Pancreas (tissue), 10 donors: Measurements from ENCODE around the gene INHBB. TPM values are rescaled to one million over a fixed set of nuclear protein-coding genes. Genes with fewer than 3 reads are reported as not detected.

Experiments
- ATAC-seq, 4 donors: fragments of 200-7000 bp; cut with Tn5 transposase; one replicate each; pipeline versions ENCODE4 v1.8.0 to v1.9.1; 2020; ENCODE audit warnings: mild to moderate bottlenecking in 4 of 4, moderate library complexity in 4 of 4
- DNase-seq, 6 donors: peaks; one replicate each; pipeline ENCODE4 v3.0.0-alpha.2; 2020
- FAIRE-seq: peaks from 2 replicates; lab custom pipeline; 2012; peaks lifted over from hg19 to GRCh38; lab: Jason Lieb, UNC
- H3K27ac ChIP-seq, 4 donors: fragments of 200-600 bp; sonication (generic); 1 replicate in 3 of 4; 2 replicates in 1 of 4; pipeline versions ENCODE4 v1.5.0 to v1.8.0; 2020
- H3K27me3 ChIP-seq, 4 donors: fragments of 200-600 bp; one replicate each; pipeline ENCODE4 v1.8.0; 2021
- H3K36me3 ChIP-seq, 3 donors: fragments of 200-600 bp; sonication (generic) in 1 of 3; one replicate each; pipeline versions ENCODE4 v1.5.0 to v1.8.0; 2020 to 2021
- H3K4me1 ChIP-seq, 3 donors: fragments of 200-600 bp; one replicate each; pipeline ENCODE4 v1.8.0; 2021
- H3K4me3 ChIP-seq, 4 donors: fragments of 200-600 bp; sonication (generic) in 2 of 4; one replicate each; pipeline versions ENCODE4 v1.5.0 to v1.8.0; 2020 to 2021
- H3K9me3 ChIP-seq, 4 donors: fragments of 200-600 bp; one replicate each; pipeline ENCODE4 v1.8.0; 2021
- CTCF ChIP-seq, 4 donors: fragments of 200-600 bp; sonication (generic) in 3 of 4; IDR thresholded peaks; one replicate each; pipeline versions ENCODE4 v1.5.0 to v1.8.0; 2021; ENCODE audit warnings: antibody characterized with exemption in 4 of 4
- WGBS, 2 donors: extraction: QIAGEN DNeasy Blood & Tissue Kit; methylation state at CpG; one replicate each; pipeline ENCODE4 v1.1.7; 2013; 5-methylcytosine and 5-hydroxymethylcytosine counted together
- intact Hi-C, 3 donors: fragments of 100-400 bp; cut with DNase I; formaldehyde crosslinking; loops; one replicate each; pipeline versions ENCODE4 v1.11.1 to v1.14.2; 2022
- polyA plus RNA-seq, 2 donors: library from polyadenylated mRNA; stranded (reverse); fragments of 200-250 nt; gene quantifications; one replicate each; pipeline ENCODE4 v1.2.3, GENCODE V29; 2013
- total RNA-seq, 6 donors: library from RNA; stranded (reverse); fragmentation: NEBNext Ultra II Directional in 4 of 6; extraction: Animal tissue kit (Norgen Biotek cat#: 25700) in 4 of 6; gene quantifications; one replicate each; pipeline versions ENCODE4 v1.2.1 to v1.2.4, GENCODE V29; 2021 to 2023
- donor health status: healthy with polysubstance abuse.
- donor health status: DM: no; HTN: no; CAD: no; lungs with moderate emphysema.
- donor health status: DM: no; HTN: no; CAD: no.
- donor health status: control.
- donor health status: control.
- donor health status: Bipolar disorder and iron deficiency.
- donor health status: DM: yes; HTN: yes; CAD: no.
- donor health status: DM: no; HTN: no; CAD: no.
- donor health status: DM: no; HTN: no; CAD: no.
- donor health status: DM: yes; HTN: yes; CAD: no.

Gene INHBB
- total and polyA plus RNA-seq, 8 donors = 0.59 to 5.1 (median 2.5) TPM

- Histone ChIP-seq H3K4me1 (no peaks in the 10 kb centered on the region), H3K4me3 (no peak overlapping the region), H3K27me3 (no peaks in the 10 kb centered on the region), H3K36me3 (no peaks in the 10 kb centered on the region), H3K9me3 (no peaks in the 10 kb centered on the region), H3K27ac (no peak overlapping the region)
- intact Hi-C loops = no loop called here
- no peak for FAIRE-seq
- DNase-seq = no peak
- ATAC-seq = no peak
- TF ChIP-seq CTCF (IDR thresholded peaks at IDR 0.05) = no peak
- 89 to 90% methylated on average over 10 of the region's 10 CpGs for WGBS, 2 donors
Measured at GRCh38 chr2:120300385-120300784, 45.6 kb upstream of the INHBB start.

- H3K4me3 ChIP-seq = no peak overlapping the region
- ATAC-seq (no peak), FAIRE-seq (no peak), DNase-seq (no peak)
- intact Hi-C loops = no loop called here
- no peaks in the 10 kb centered on the region for H3K9me3 ChIP-seq
- H3K27me3 ChIP-seq = no peaks in the 10 kb centered on the region
- no peak for TF ChIP-seq CTCF (IDR thresholded peaks at IDR 0.05)
- no peaks in the 10 kb centered on the region for H3K4me1 ChIP-seq
- no peaks in the 10 kb centered on the region for H3K36me3 ChIP-seq
- H3K27ac ChIP-seq = no peak overlapping the region
- 95 to 97% methylated on average over 5 of the region's 5 CpGs for WGBS, 2 donors
Measured at GRCh38 chr2:120301284-120301683, 44.7 kb upstream of the INHBB start.

- Histone ChIP-seq H3K27ac (no peak overlapping the region), H3K4me3 (no peak overlapping the region), H3K4me1 (no peaks in the 10 kb centered on the region), H3K36me3 (no peaks in the 10 kb centered on the region), H3K27me3 (no peaks in the 10 kb centered on the region), H3K9me3 (no peaks in the 10 kb centered on the region)
- intact Hi-C loops = no loop called here
- ATAC-seq = no peak
- DNase-seq = no peak
- FAIRE-seq = no peak
- no peak for TF ChIP-seq CTCF (IDR thresholded peaks at IDR 0.05)
- WGBS, 2 donors = 90 to 96% methylated on average over 12 of the region's 12 CpGs
Measured at GRCh38 chr2:120302301-120302700, 43.6 kb upstream of the INHBB start.

- intact Hi-C loops = no loop called here
- no peak for FAIRE-seq
- no peaks in the 10 kb centered on the region for H3K4me1 ChIP-seq
- no peaks in the 10 kb centered on the region for H3K27me3 ChIP-seq
- H3K9me3 ChIP-seq = no peaks in the 10 kb centered on the region
- DNase-seq = no peak
- no peaks in the 10 kb centered on the region for H3K36me3 ChIP-seq
- 82 to 85% methylated on average over 6 of the region's 6 CpGs for WGBS, 2 donors
- no peak overlapping the region for H3K4me3 ChIP-seq
- no peak for TF ChIP-seq CTCF (IDR thresholded peaks at IDR 0.05)
- no peak overlapping the region for H3K27ac ChIP-seq
- ATAC-seq = no peak
Measured at GRCh38 chr2:120303177-120303576, 42.8 kb upstream of the INHBB start.

DNA sequence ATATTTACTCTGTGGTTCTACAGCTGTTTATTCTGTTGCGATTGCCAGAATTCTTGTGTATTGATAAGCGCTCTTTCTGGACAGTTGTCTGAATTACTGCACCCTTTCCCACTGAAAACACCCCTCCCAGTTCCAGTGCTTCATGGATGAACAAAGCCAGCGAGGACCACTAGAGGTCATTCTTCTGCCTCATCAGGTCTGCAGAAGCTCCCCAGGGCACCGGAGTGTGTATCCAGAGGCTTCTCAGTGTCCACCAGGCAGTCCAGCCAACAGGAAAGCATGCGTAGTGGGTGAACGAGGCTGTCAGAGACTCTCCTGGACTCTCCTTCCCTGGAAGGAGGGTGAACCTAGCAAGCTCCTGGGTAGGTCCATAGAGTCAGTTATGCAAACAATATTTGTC, 40.6 kb upstream of the INHBB start:
- Histone ChIP-seq H3K9me3 (no peaks in the 10 kb centered on the region), H3K27ac (no peak overlapping the region), H3K4me3 (no peak overlapping the region), H3K27me3 (no peaks in the 10 kb centered on the region), H3K4me1 (no peaks in the 10 kb centered on the region), H3K36me3 (no peaks in the 10 kb centered on the region)
- no peak for DNase-seq
- intact Hi-C loops = no loop called here
- FAIRE-seq = no peak
- no peak for TF ChIP-seq CTCF (IDR thresholded peaks at IDR 0.05)
- peak in 2 of 4 donors; percentile 64 to 65 for ATAC-seq
- 37 to 47% methylated on average over 6 of the region's 6 CpGs for WGBS, 2 donors
